ENCODE measurements around the gene C1S.

- TF ChIP-seq CTCF (IDR thresholded peaks at IDR 0.05; ENCODE audit: low read depth, low read length): no peak
- no peak for TF ChIP-seq EZH2phosphoT487 (IDR thresholded peaks at IDR 0.05; ENCODE audit: low read depth)
These were observed 28.8 kb downstream of the C1S start for GRCh38 chr12:7089196-7089871.
